Naive thymus-derived CD4-positive, alpha-beta T cell (primary cell): ENCODE data around the gene SSBP2. TPM values are rescaled to one million over a fixed set of nuclear protein-coding genes. Genes with fewer than 3 reads are reported as not detected.
A peak's percentile ranks its signal among the peaks of the same experiment; 100 is the strongest.
"Not testable (repeated sequence)": the region's sequence is repeated elsewhere in the genome, so short reads cannot be mapped to it uniquely, and the experiment has no call there.

Experiments used
- ATAC-seq: fragments of 150-1000 bp; cut with Tn5 transposase; 2 replicates; pipeline ENCODE4 v1.10.0; 2021; ENCODE audit warnings: mild to moderate bottlenecking, moderate library complexity
- CTCF ChIA-PET: fragments of 350-600 bp; sonication (Branson Sonifier 250); formaldehyde crosslinking; loops from one replicate; lab custom pipeline; 2021; ENCODE audit warnings: antibody characterized with exemption; lab: Charles Lee
- POLR2A ChIA-PET: fragments of 350-600 bp; sonication (Branson Sonifier 250); formaldehyde crosslinking; loops from one replicate; lab custom pipeline; 2021; ENCODE audit warnings: antibody characterized with exemption, inconsistent platforms; lab: Charles Lee
- DNase-seq, 9 donors: peaks; one replicate each; pipeline versions ENCODE4 v3.0.0 to v3.0.0-alpha.2; 2020 to 2022; ENCODE audit warnings: mixed read lengths in 1 of 9
- H3K27ac ChIP-seq: one replicate; pipeline ENCODE4 v1.7.0; 2013; ENCODE audit warnings: mild to moderate bottlenecking, low read depth, low read length, moderate library complexity
- H3K27me3 ChIP-seq, 2 donors: one replicate each; pipeline ENCODE4 v1.7.0; 2013; ENCODE audit warnings: low read length in 2 of 2, mild to moderate bottlenecking in 2 of 2, moderate library complexity in 2 of 2; ENCODE audit not compliant: control insufficient read depth in 2 of 2, insufficient read depth in 2 of 2
- H3K36me3 ChIP-seq, 3 experiments: 1 replicate in 2 of 3; 2 replicates in 1 of 3; pipeline ENCODE4 v1.7.0; 2013; ENCODE audit warnings: low read length in 3 of 3, mild to moderate bottlenecking in 3 of 3, moderate library complexity in 1 of 3; ENCODE audit not compliant: insufficient read depth in 3 of 3, control insufficient read depth in 2 of 3
- H3K4me1 ChIP-seq, 2 donors: one replicate each; pipeline ENCODE4 v1.7.0; 2013; ENCODE audit warnings: low read length in 2 of 2, mild to moderate bottlenecking in 2 of 2, moderate library complexity in 1 of 2; ENCODE audit not compliant: control insufficient read depth in 2 of 2, insufficient read depth in 2 of 2
- H3K4me3 ChIP-seq: 2 replicates; pipeline ENCODE4 v1.7.0; 2013; ENCODE audit warnings: mild to moderate bottlenecking, low read length
- H3K9me3 ChIP-seq, 3 experiments: 1 replicate in 2 of 3; 2 replicates in 1 of 3; pipeline ENCODE4 v1.7.0; 2013; ENCODE audit warnings: low read length in 3 of 3; ENCODE audit not compliant: control insufficient read depth in 2 of 3
- H3K27ac Mint-ChIP-seq, 9 donors: one replicate each; pipeline ENCODE4 v1.8.0; 2020 to 2022; ENCODE audit warnings: mixed read lengths in 9 of 9, mild to moderate bottlenecking in 8 of 9, moderate library complexity in 5 of 9, inconsistent platforms in 2 of 9
- H3K27me3 Mint-ChIP-seq, 5 donors: one replicate each; pipeline ENCODE4 v1.8.0; 2021 to 2022; ENCODE audit warnings: mixed read lengths in 5 of 5, mild to moderate bottlenecking in 1 of 5
- H3K36me3 Mint-ChIP-seq, 5 donors: one replicate each; pipeline ENCODE4 v1.8.0; 2020 to 2022; ENCODE audit warnings: mixed read lengths in 5 of 5, mild to moderate bottlenecking in 3 of 5, inconsistent platforms in 1 of 5
- H3K4me1 Mint-ChIP-seq, 7 donors: one replicate each; pipeline ENCODE4 v1.8.0; 2020 to 2022; ENCODE audit warnings: mixed read lengths in 7 of 7, mild to moderate bottlenecking in 3 of 7, inconsistent platforms in 1 of 7
- H3K4me3 Mint-ChIP-seq, 10 donors: one replicate each; pipeline ENCODE4 v1.8.0; 2020 to 2022; ENCODE audit warnings: mild to moderate bottlenecking in 10 of 10, mixed read lengths in 10 of 10, moderate library complexity in 6 of 10, inconsistent platforms in 2 of 10
- H3K9me3 Mint-ChIP-seq, 11 donors: one replicate each; pipeline ENCODE4 v1.8.0; 2020 to 2022; ENCODE audit warnings: mixed read lengths in 11 of 11, mild to moderate bottlenecking in 4 of 11, inconsistent platforms in 1 of 11, moderate library complexity in 1 of 11
- intact Hi-C, 2 donors: fragments of 100-400 bp; cut with micrococcal nuclease; formaldehyde crosslinking; loops; one replicate each; pipeline ENCODE4 v1.15.1; 2023
- polyA plus RNA-seq, 2 donors: library from polyadenylated mRNA; unstranded; fragments of 300-500 nt; fragmentation: Illumina TruSeq; gene quantifications; one replicate each; pipeline ENCODE4 v1.2.3, GENCODE V29; 2021
- total RNA-seq, 6 experiments: library from RNA in 5 of 6; stranded (reverse) in 5 of 6; gene quantifications; 1 replicate in 5 of 6; 2 replicates in 1 of 6; pipeline ENCODE4 v1.2.3 and lab custom pipeline; 2021 to 2026

SSBP2 gene
- total and polyA plus RNA-seq, 7 experiments from 2014 or later: 36.7 to 99.8 (median 70.7) TPM

DNA sequence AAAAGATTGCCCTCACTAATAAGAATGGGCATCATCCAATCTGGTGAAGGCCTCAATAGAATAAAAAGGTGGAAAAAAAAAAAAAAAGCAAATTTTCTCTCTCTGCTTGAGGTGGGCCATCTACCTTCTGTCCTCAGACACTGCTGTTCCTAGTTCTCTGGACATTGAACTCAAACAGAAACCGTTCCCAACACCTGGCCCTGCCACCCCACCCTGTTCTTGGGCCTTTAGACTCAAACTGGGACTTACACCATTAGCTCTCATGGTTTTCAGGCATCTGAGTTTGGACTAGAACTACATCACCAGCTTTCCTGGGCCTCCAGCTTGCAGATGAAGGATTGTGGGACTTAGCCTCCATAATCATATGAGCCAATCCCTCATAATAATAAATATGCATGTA lies 71.0 kb downstream of the SSBP2 start:
- Mint-ChIP-seq H3K4me3 (peak overlapping the region in 1 of 10 donors; percentile 9), H3K4me1 (peaks cover 0 to 89% (median 70%) of the 10 kb centered on the region in 7 donors), H3K36me3 (peaks cover 20 to 61% (median 44%) of the 10 kb centered on the region in 5 donors), H3K9me3 (peaks cover 2 to 40% (median 14%) of the 10 kb centered on the region in 11 donors), H3K27ac (no peak overlapping the region), H3K27me3 (no peaks in the 10 kb centered on the region)
- POLR2A ChIA-PET: no interaction called here
- no peaks in the 10 kb centered on the region for H3K36me3 ChIP-seq
- no peaks in the 10 kb centered on the region for H3K27me3 ChIP-seq
- no peak for ATAC-seq
- H3K4me1 ChIP-seq: no peaks in the 10 kb centered on the region
- H3K27ac ChIP-seq: no peak overlapping the region
- intact Hi-C loops: no loop called here
- no peak for DNase-seq
- CTCF ChIA-PET: no interaction called here
- peaks cover 0 to 4% (median 0%) of the 10 kb centered on the region in 3 experiments for H3K9me3 ChIP-seq
- H3K4me3 ChIP-seq: no peak overlapping the region

DNA sequence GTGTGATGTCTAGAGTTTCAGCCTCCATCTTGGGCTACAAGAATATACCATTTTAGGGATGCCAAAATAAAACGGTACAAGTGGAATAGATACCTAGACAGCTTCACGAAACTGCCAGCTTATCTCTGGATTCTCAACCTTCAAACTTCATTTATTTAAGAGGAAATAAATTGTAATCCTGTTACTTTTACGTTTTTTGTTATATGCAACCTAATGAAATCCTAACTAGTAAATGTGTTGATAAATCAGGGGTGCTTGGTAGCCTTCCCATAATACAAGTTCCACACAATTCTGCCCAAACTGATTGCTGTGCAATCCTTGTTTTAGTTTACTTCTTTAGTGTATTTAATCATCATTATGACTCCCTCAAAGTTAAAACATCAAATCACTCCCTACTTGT lies 75.5 kb downstream of the SSBP2 start:
- H3K27me3 ChIP-seq: no peaks in the 10 kb centered on the region
- no peaks in the 10 kb centered on the region for H3K9me3 ChIP-seq
- peaks cover 0 to 6% (median under 1%) of the 10 kb centered on the region in 11 donors for H3K9me3 Mint-ChIP-seq
- H3K36me3 Mint-ChIP-seq: peaks cover 0 to 28% (median 9%) of the 10 kb centered on the region in 5 donors
- no peaks in the 10 kb centered on the region for H3K4me1 ChIP-seq
- no peak overlapping the region for H3K27ac ChIP-seq
- H3K27me3 Mint-ChIP-seq: no peaks in the 10 kb centered on the region
- ATAC-seq (no peak), DNase-seq (no peak)
- no peak overlapping the region for H3K4me3 ChIP-seq
- ChIA-PET POLR2A (no interaction called here), CTCF (no interaction called here)
- H3K27ac Mint-ChIP-seq: no peak overlapping the region
- no peaks in the 10 kb centered on the region for H3K36me3 ChIP-seq
- intact Hi-C loops: no loop called here
- H3K4me3 Mint-ChIP-seq: no peak overlapping the region
- H3K4me1 Mint-ChIP-seq: peaks cover 0 to 84% (median 56%) of the 10 kb centered on the region in 7 donors

DNA sequence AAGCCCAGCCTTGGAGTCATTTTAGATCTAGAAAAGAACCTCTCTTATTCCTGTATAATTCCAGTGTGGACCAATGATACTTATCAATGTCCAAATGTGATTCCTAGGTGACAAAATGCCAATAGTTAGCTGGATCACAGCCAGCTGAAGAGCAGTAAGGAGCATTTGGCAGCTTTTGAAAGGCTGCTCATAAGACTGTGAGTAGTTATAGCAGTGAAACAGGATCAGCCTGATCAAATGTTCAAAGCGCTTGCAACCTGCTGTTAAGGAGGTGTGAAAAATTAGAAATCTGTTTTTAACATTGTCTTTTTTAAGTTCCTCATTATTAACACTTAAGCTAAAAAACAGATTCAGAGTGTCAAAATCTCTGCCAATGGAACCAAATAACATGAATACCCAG lies 85.1 kb downstream of the SSBP2 start:
- H3K36me3 ChIP-seq: no peaks in the 10 kb centered on the region
- no peaks in the 10 kb centered on the region for H3K4me1 ChIP-seq
- H3K4me3 Mint-ChIP-seq: no peak overlapping the region
- ChIA-PET POLR2A (no interaction called here), CTCF (no interaction called here)
- peak overlapping the region in 1 of 9 donors; percentile 20 for H3K27ac Mint-ChIP-seq
- no peaks in the 10 kb centered on the region for H3K27me3 ChIP-seq
- H3K4me3 ChIP-seq: no peak overlapping the region
- ATAC-seq: no peak
- peaks cover 0 to 9% (median 0%) of the 10 kb centered on the region in 11 donors for H3K9me3 Mint-ChIP-seq
- no peak for DNase-seq
- intact Hi-C loops: no loop called here
- no peaks in the 10 kb centered on the region for H3K27me3 Mint-ChIP-seq
- H3K9me3 ChIP-seq: no peaks in the 10 kb centered on the region
- peaks cover 0 to 44% (median 13%) of the 10 kb centered on the region in 5 donors for H3K36me3 Mint-ChIP-seq
- H3K27ac ChIP-seq: no peak overlapping the region
- peaks cover 0 to 68% (median 53%) of the 10 kb centered on the region in 7 donors for H3K4me1 Mint-ChIP-seq

DNA sequence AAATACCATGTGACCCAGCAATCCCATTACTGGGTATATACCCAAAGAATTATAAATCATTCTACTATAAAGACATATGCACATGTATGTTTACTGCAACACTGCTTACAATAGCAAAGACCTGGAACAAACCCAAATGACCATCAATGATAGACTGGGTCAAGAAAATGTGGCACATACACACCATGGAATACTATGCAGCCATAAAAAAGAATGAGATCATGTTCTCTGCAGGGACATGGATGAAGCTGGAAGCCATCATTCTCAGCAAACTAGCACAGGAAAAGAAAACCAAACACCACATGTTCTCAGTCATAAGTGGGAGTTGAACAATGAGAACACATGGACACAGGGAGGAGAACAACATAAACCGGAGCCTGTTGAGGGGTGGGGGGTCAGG lies 90.3 kb downstream of the SSBP2 start:
- H3K27me3 Mint-ChIP-seq, DNase-seq, H3K4me1 ChIP-seq, H3K27ac ChIP-seq, intact Hi-C loops, H3K27me3 ChIP-seq, H3K36me3 ChIP-seq, H3K9me3 ChIP-seq, CTCF ChIA-PET, H3K4me3 ChIP-seq, POLR2A ChIA-PET, ATAC-seq, H3K27ac Mint-ChIP-seq, H3K4me3 Mint-ChIP-seq: not testable (repeated sequence)
- Mint-ChIP-seq H3K4me1 (peaks cover 0 to 63% (median 42%) of the 10 kb centered on the region in 7 donors), H3K9me3 (peaks cover 0 to 19% (median 4%) of the 10 kb centered on the region in 11 donors), H3K36me3 (peaks cover 0 to 41% (median 13%) of the 10 kb centered on the region in 5 donors)

DNA sequence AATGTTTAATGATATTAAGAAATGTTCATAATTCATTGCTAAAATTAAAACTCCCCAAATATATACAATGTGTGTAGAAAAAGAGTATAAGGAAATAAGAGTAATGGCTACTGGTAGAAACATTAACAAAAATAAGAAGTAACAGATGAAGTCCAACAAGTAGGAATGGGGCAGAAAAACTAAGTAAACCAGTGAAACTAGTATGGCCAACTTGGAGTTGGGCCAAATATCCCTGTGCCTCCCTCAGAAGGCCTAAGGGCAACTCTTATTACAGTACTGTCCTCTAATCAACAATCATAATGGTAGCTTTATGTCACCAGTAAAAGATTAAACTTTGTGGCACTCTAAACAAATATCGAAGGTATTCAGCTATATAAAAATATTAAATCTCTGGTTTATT lies 93.5 kb downstream of the SSBP2 start:
- Histone ChIP-seq H3K4me1 (no peaks in the 10 kb centered on the region), H3K27me3 (no peaks in the 10 kb centered on the region), H3K27ac (no peak overlapping the region), H3K4me3 (no peak overlapping the region), H3K9me3 (no peaks in the 10 kb centered on the region), H3K36me3 (no peaks in the 10 kb centered on the region)
- Mint-ChIP-seq H3K4me1 (peaks cover 0 to 69% (median 45%) of the 10 kb centered on the region in 7 donors), H3K27me3 (no peaks in the 10 kb centered on the region), H3K4me3 (no peak overlapping the region), H3K27ac (peak overlapping the region in 1 of 9 donors; percentile 50), H3K9me3 (peaks cover 0 to 19% (median 4%) of the 10 kb centered on the region in 11 donors), H3K36me3 (peaks cover 0 to 51% (median 13%) of the 10 kb centered on the region in 5 donors)
- intact Hi-C loops: loop anchor here in 1 of 2 donors (2.0 kb wide), 1 partner anchor 17 kb away; no protein-coding TSS in a partner anchor
- ATAC-seq: no peak
- CTCF ChIA-PET: no interaction called here
- POLR2A ChIA-PET: no interaction called here
- DNase-seq: no peak

DNA sequence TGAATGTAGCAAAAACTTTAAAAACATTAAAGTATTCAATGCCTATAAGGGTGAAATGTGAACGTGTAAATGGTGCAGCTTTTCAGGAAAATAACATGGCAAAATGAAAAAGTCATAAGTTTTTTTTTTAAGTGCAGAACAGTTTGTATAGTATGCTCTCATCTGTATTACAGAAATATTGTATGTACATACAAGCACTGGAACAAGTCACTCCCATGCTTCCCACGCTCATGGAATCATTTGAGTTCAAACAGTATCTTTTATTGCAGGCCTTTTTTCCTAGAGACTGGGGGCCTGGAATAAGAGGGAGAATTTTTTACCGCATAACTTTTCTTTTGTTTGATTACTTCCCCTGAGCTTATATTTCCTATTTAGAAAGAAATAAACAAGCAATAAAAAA lies 94.1 kb downstream of the SSBP2 start:
- no peak overlapping the region for H3K4me3 Mint-ChIP-seq
- Histone ChIP-seq H3K4me3 (no peak overlapping the region), H3K27me3 (no peaks in the 10 kb centered on the region), H3K4me1 (no peaks in the 10 kb centered on the region), H3K36me3 (no peaks in the 10 kb centered on the region), H3K9me3 (no peaks in the 10 kb centered on the region), H3K27ac (no peak overlapping the region)
- peak overlapping the region in 1 of 9 donors; percentile 50 for H3K27ac Mint-ChIP-seq
- CTCF ChIA-PET: no interaction called here
- no peak for ATAC-seq
- DNase-seq: no peak
- H3K4me1 Mint-ChIP-seq: peaks cover 0 to 73% (median 42%) of the 10 kb centered on the region in 7 donors
- no peaks in the 10 kb centered on the region for H3K27me3 Mint-ChIP-seq
- POLR2A ChIA-PET: no interaction called here
- peaks cover 0 to 52% (median 16%) of the 10 kb centered on the region in 5 donors for H3K36me3 Mint-ChIP-seq
- H3K9me3 Mint-ChIP-seq: peaks cover 0 to 16% (median 4%) of the 10 kb centered on the region in 11 donors
- intact Hi-C loops: loop anchor here in 1 of 2 donors (2.0 kb wide), 1 partner anchor 16 kb away; no protein-coding TSS in a partner anchor

DNA sequence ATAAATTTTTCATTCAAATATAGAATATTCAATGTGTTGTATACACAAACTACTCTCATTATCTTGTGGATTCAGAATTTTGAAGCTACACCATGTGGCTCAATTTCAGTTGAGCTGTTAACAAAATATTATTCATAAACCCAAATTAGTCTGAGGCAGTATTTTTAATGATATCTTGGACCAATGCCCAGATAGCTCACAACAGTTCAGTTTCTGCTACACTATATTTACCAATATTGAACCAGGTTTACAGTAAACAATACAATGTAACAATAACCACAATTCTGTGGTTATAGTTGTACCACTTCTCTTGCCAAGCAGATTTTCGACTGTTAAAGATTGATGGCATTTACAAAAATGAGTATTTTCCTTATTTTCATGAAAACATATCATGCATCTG lies 99.9 kb downstream of the SSBP2 start:
- ATAC-seq: no peak
- Mint-ChIP-seq H3K27ac (no peak overlapping the region), H3K4me3 (no peak overlapping the region), H3K9me3 (no peaks in the 10 kb centered on the region), H3K36me3 (peaks cover 0 to 57% (median 23%) of the 10 kb centered on the region in 5 donors), H3K27me3 (no peaks in the 10 kb centered on the region), H3K4me1 (peaks cover 0 to 49% (median 23%) of the 10 kb centered on the region in 7 donors)
- H3K4me1 ChIP-seq: no peaks in the 10 kb centered on the region
- H3K27ac ChIP-seq: no peak overlapping the region
- intact Hi-C loops: loop anchor here in 1 of 2 donors (5.0 kb wide), 1 partner anchor 96 kb away; no protein-coding TSS in a partner anchor
- H3K36me3 ChIP-seq: no peaks in the 10 kb centered on the region
- no peaks in the 10 kb centered on the region for H3K27me3 ChIP-seq
- no peak overlapping the region for H3K4me3 ChIP-seq
- no peak for DNase-seq
- no peaks in the 10 kb centered on the region for H3K9me3 ChIP-seq
- CTCF ChIA-PET: interaction anchor here (0.9 kb wide), 1 partner anchor 25 kb away, joined by 3 read pairs; no protein-coding TSS in a partner anchor
- POLR2A ChIA-PET: no interaction called here
